ENCODE results near the gene FOXL1. TPM values are rescaled to one million over a fixed set of nuclear protein-coding genes. Genes with fewer than 3 reads are reported as not detected.

FOXL1 gene
- total RNA-seq, 1 experiment from 2014 or later = 7.5 TPM

DNA sequence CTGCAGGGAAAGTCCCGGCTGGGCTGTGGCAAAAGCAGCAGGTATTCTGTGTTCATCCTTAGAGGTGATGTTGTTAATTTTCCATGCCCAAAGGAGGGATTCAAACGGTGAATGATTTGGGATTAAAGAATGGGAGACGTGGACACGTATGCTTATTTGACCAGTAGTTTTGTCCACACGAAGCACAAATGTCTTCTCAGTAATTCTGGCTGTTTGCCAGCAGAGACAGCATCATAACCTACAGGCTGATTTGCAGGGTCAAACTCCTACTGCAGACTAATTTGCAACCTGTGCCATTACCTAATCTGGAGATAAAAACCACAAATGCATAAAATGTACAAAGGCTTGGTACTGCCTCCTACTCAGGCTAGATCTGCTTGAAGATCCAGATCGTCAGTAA, 37.5 kb upstream of the FOXL1 start:
- BruUV-seq (replicated peaks) = no TSS peak
- RAD21 ChIA-PET (ENCODE audit: low non-redundant PET in 1 of 2, low total read pairs in 2 of 2, uncharacterized antibody in 2 of 2, unreplicated experiment in 2 of 2) = no interaction called here
- Histone ChIP-seq H3K9me3 (ENCODE audit: control insufficient read depth in 1 of 2, insufficient read depth in 1 of 2, low read depth in 1 of 2, low read length in 2 of 2) (no peaks in the 10 kb centered on the region), H3K36me3 (ENCODE audit: control insufficient read depth in 1 of 2, insufficient read depth in 2 of 2, low read length in 2 of 2) (peaks cover 28 to 34% of the 10 kb centered on the region in 2 experiments), H3K9ac (ENCODE audit: low read length) (no peak overlapping the region), H3K79me2 (ENCODE audit: insufficient read depth, low read length) (no peaks in the 10 kb centered on the region), H3K4me3 (replicated peaks in 1 of 2; ENCODE audit: low read depth in 1 of 2, low read length in 2 of 2) (no peak overlapping the region), H3K9me2 (ENCODE audit: insufficient read depth) (no peaks in the 10 kb centered on the region), H3K27ac (ENCODE audit: low read depth, low read length) (no peak overlapping the region), H4K20me1 (ENCODE audit: insufficient read depth) (no peaks in the 10 kb centered on the region), H3K4me2 (ENCODE audit: low read length) (no peak overlapping the region), H2AFZ (ENCODE audit: low read depth, low read length, poor library complexity, severe bottlenecking) (no peak overlapping the region), H3K4me1 (ENCODE audit: control insufficient read depth in 1 of 2, insufficient read depth in 2 of 2, low read length in 2 of 2) (no peaks in the 10 kb centered on the region), H3K27me3 (ENCODE audit: insufficient read depth, low read length) (no peaks in the 10 kb centered on the region)
- ATAC-seq (no peak), DNase-seq (ENCODE audit: low read depth, low spot score) (no peak)
- CTCF ChIA-PET = no interaction called here
- TF ChIP-seq SIN3A (IDR thresholded peaks at IDR 0.05; ENCODE audit: low read depth) (no peak), SRF (IDR thresholded peaks at IDR 0.05; ENCODE audit: low read depth) (no peak), ZNF274 (IDR thresholded peaks at IDR 0.05; ENCODE audit: low read depth, low read length) (no peak), POLR2AphosphoS5 (IDR thresholded peaks at IDR 0.05; ENCODE audit: low read depth, low read length) (no peak)
- intact Hi-C loops (cut with micrococcal nuclease) = no loop called here
- POLR2A ChIA-PET = no interaction called here

- TF ChIP-seq, protein P1, sequence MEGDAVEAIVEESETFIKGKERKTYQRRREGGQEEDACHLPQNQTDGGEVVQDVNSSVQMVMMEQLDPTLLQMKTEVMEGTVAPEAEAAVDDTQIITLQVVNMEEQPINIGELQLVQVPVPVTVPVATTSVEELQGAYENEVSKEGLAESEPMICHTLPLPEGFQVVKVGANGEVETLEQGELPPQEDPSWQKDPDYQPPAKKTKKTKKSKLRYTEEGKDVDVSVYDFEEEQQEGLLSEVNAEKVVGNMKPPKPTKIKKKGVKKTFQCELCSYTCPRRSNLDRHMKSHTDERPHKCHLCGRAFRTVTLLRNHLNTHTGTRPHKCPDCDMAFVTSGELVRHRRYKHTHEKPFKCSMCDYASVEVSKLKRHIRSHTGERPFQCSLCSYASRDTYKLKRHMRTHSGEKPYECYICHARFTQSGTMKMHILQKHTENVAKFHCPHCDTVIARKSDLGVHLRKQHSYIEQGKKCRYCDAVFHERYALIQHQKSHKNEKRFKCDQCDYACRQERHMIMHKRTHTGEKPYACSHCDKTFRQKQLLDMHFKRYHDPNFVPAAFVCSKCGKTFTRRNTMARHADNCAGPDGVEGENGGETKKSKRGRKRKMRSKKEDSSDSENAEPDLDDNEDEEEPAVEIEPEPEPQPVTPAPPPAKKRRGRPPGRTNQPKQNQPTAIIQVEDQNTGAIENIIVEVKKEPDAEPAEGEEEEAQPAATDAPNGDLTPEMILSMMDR (IDR thresholded peaks at IDR 0.05 in 2 of 3, conservative IDR thresholded peaks at IDR 0.05 in 1 of 3; ENCODE audit: borderline replicate concordance in 1 of 3, insufficient read depth in 1 of 3, low read depth in 2 of 3, low read length in 2 of 3) = no peak
- TF ChIP-seq ZNF274 (IDR thresholded peaks at IDR 0.05; ENCODE audit: low read depth, low read length) = no peak
- TF ChIP-seq SIN3A (IDR thresholded peaks at IDR 0.05; ENCODE audit: low read depth) = no peak
- TF ChIP-seq, protein P2, sequence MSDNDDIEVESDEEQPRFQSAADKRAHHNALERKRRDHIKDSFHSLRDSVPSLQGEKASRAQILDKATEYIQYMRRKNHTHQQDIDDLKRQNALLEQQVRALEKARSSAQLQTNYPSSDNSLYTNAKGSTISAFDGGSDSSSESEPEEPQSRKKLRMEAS (IDR thresholded peaks at IDR 0.05) = no peak
- no peak for TF ChIP-seq ELF1 (IDR thresholded peaks at IDR 0.05; ENCODE audit: borderline replicate concordance, low read depth)
- TF ChIP-seq POLR2AphosphoS5 (IDR thresholded peaks at IDR 0.05; ENCODE audit: low read depth, low read length) = no peak
- TF ChIP-seq EGR1 (IDR thresholded peaks at IDR 0.05; ENCODE audit: low read depth) = no peak
- no peak for TF ChIP-seq CBX3 (IDR thresholded peaks at IDR 0.05; ENCODE audit: low read depth)
- TF ChIP-seq RAD21 (IDR thresholded peaks at IDR 0.05; ENCODE audit: low read depth) = no peak
- no peak for TF ChIP-seq YY1 (IDR thresholded peaks at IDR 0.05; ENCODE audit: extremely low read depth, insufficient replicate concordance, low read depth, low read length)
- no peak for TF ChIP-seq FOSL1 (IDR thresholded peaks at IDR 0.05; ENCODE audit: low read depth)
- no peak for TF ChIP-seq ATF3 (IDR thresholded peaks at IDR 0.05)
- TF ChIP-seq JUND (IDR thresholded peaks at IDR 0.05) = no peak
- TF ChIP-seq EZH2phosphoT487 (IDR thresholded peaks at IDR 0.05; ENCODE audit: borderline replicate concordance) = no peak
- no peak for TF ChIP-seq ZBTB33 (IDR thresholded peaks at IDR 0.05; ENCODE audit: extremely low read depth, insufficient replicate concordance, low read length)
- H3K79me2 ChIP-seq (ENCODE audit: insufficient read depth, low read length) = no peaks in the 10 kb centered on the region
- POLR2A ChIA-PET = no interaction called here
- BruUV-seq (replicated peaks) = no TSS peak
- H3K4me1 ChIP-seq (ENCODE audit: control insufficient read depth in 1 of 2, insufficient read depth in 2 of 2, low read length in 2 of 2) = no peaks in the 10 kb centered on the region
- H4K20me1 ChIP-seq (ENCODE audit: insufficient read depth) = no peaks in the 10 kb centered on the region
- ATAC-seq = no peak
- no peak overlapping the region for H2AFZ ChIP-seq (ENCODE audit: low read depth, low read length, poor library complexity, severe bottlenecking)
- H3K9me2 ChIP-seq (ENCODE audit: insufficient read depth) = no peaks in the 10 kb centered on the region
- CTCF ChIA-PET = no interaction called here
- H3K27ac ChIP-seq (ENCODE audit: low read depth, low read length) = no peak overlapping the region
- no peak for DNase-seq (ENCODE audit: low read depth, low spot score)
- no peak overlapping the region for H3K4me2 ChIP-seq (ENCODE audit: low read length)
- H3K4me3 ChIP-seq (replicated peaks in 1 of 2; ENCODE audit: low read depth in 1 of 2, low read length in 2 of 2) = no peak overlapping the region
- RAD21 ChIA-PET (ENCODE audit: low non-redundant PET in 1 of 2, low total read pairs in 2 of 2, uncharacterized antibody in 2 of 2, unreplicated experiment in 2 of 2) = no interaction called here
- intact Hi-C loops (cut with micrococcal nuclease) = no loop called here
- H3K36me3 ChIP-seq (ENCODE audit: control insufficient read depth in 1 of 2, insufficient read depth in 2 of 2, low read length in 2 of 2) = peaks cover 32 to 35% of the 10 kb centered on the region in 2 experiments; a peak in 3 of 4 replicates
- H3K9me3 ChIP-seq (ENCODE audit: control insufficient read depth in 1 of 2, insufficient read depth in 1 of 2, low read depth in 1 of 2, low read length in 2 of 2) = no peaks in the 10 kb centered on the region
- H3K27me3 ChIP-seq (ENCODE audit: insufficient read depth, low read length) = no peaks in the 10 kb centered on the region
- H3K9ac ChIP-seq (ENCODE audit: low read length) = no peak overlapping the region
These were observed 36.8 kb upstream of the FOXL1 start for GRCh38 chr16:86541560-86541959.

All from HCT116 (cell line).